ENCODE results near the gene EIF5A.

GRCh38 chr17:7357381-7357780, 50.0 kb downstream of the EIF5A start:
- TF ChIP-seq POLR2A (IDR thresholded peaks at IDR 0.05; ENCODE audit: low read length), result no peak
- no peak for TF ChIP-seq CTCF (IDR thresholded peaks at IDR 0.05)
- no peak for TF ChIP-seq MAX (IDR thresholded peaks at IDR 0.05)
- no peak for TF ChIP-seq CHD2 (IDR thresholded peaks at IDR 0.05; ENCODE audit: low read length, partially characterized antibody)
- TF ChIP-seq NFE2L2 (conservative IDR thresholded peaks at IDR 0.05; ENCODE audit: low read length), result no peak
- no peak for TF ChIP-seq RCOR1 (IDR thresholded peaks at IDR 0.05; ENCODE audit: low read depth, low read length)
- TF ChIP-seq GATA3 (IDR thresholded peaks at IDR 0.05; ENCODE audit: borderline replicate concordance), result no peak
- no peak for TF ChIP-seq HMGXB4 (CRISPR knock-in tag; IDR thresholded peaks at IDR 0.05; ENCODE audit: borderline replicate concordance)

All from A549 (cell line).